GM12891 (cell line): Measurements from ENCODE around the gene RNASEH2B.

ENCODE experiments used
- PAX5 ChIP-seq: IDR thresholded peaks from 2 replicates; pipeline ENCODE4 v1.6.1; 2011; ENCODE audit warnings: low read length, moderate library complexity, mild to moderate bottlenecking; ENCODE audit not compliant: insufficient read depth, severe bottlenecking
- POLR2A ChIP-seq: IDR thresholded peaks from 2 replicates; pipeline ENCODE4 v1.6.1; 2011; ENCODE audit warnings: low read depth, low read length, control low read depth
- POLR2AphosphoS5 ChIP-seq: IDR thresholded peaks from 2 replicates; pipeline ENCODE4 v1.6.1; 2011; ENCODE audit warnings: low read depth, low read length, control low read depth
- POU2F2 ChIP-seq: IDR thresholded peaks from 2 replicates; pipeline ENCODE4 v1.6.1; 2011; ENCODE audit warnings: low read depth, mild to moderate bottlenecking, control low read depth, low read length, moderate library complexity
- SPI1 ChIP-seq: IDR thresholded peaks from 2 replicates; pipeline ENCODE4 v1.6.1; 2011; ENCODE audit warnings: low read depth, low read length, control low read depth
- TAF1 ChIP-seq: IDR thresholded peaks from 2 replicates; pipeline ENCODE4 v1.6.1; 2011; ENCODE audit warnings: low read depth, low read length, control low read depth

DNA sequence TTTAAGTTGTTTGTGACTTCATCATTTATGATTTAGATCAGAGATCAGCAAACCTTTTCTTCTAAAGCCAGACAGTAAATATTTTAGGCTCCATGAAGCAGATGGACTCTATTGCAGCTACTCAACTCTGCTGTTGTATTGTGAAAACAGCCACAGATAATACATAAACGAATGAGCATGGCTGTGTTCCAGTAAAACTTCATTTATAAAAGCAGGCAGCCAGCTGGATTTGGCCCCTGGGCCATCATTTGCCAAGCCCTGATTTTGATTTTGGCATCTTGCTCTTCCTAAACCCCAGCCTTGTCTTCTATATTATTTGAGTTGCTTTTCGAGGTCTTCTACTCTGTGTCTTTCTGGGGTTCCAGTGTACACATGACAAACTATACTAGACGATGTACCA, 41.3 kb downstream of the RNASEH2B start:
- TF ChIP-seq POLR2A, result no peak
- TF ChIP-seq POLR2AphosphoS5, result no peak
- no peak for TF ChIP-seq SPI1
- no peak for TF ChIP-seq PAX5
- TF ChIP-seq TAF1, result no peak
- no peak for TF ChIP-seq POU2F2
